Activated CD8-positive, alpha-beta memory T cell treated with anti-CD3 and anti-CD28 coated beads for 4 hours (primary cell): ENCODE results near the gene S100A2.
"Not testable (repeated sequence)": the region's sequence is repeated elsewhere in the genome, so short reads cannot be mapped to it uniquely, and the experiment has no call there.

Experiments used
- DNase-seq, 2 donors: peaks; one replicate each; pipeline ENCODE4 v3.0.0-alpha.2; 2020; ENCODE audit warnings: low read depth in 2 of 2

The S100A2 gene

DNA sequence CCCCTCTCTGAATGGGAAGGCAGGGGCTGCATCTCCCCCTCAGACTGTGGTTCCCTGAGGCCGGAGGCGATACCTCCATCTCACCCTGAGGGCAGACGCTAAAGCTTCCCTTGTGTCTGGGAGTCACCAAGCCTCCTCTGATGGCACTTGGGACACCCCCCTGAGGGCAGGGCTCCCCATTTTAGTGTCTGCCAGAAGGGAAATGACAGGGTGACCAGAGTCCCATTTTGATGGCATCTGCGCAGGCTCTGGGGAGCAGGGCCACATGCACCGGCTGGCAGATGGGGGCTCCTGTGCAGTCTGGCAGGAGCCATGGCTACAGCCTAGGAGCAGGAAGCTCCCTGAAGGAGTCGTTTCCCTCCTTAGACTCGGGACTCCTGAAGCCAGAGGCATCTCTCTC is 1.7 kb downstream of the S100A2 start:
- no peak for DNase-seq

GRCh38 chr1:153563483-153563901 is 2.2 kb downstream of the S100A2 start:
- no peak for DNase-seq

GRCh38 chr1:153562021-153562420 is 3.6 kb downstream of the S100A2 start:
- not testable (repeated sequence) for DNase-seq

DNA sequence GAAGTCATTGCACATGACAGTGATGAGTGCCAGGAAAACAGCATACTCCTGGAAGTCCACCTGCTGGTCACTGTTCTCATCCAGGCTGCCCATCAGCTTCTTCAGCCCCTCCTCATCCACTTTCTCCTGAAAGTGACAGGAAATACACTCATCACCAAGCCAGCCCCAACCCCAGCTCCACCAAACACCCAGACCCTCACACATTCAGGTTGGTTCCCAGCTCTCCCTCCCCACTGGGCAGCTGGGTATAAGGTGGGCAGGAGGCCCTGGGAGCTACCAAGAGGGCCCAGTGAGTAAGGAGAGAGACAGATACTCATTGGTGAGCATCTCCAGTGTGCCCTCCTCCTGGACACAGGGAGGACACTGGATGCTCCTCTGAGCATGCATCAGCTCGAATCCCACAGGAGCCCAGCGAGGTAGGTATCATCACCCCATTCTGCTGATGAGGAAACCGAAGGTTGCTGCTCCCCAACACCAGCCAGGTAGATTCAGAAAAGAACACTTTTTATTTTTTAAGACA is 4.1 kb downstream of the S100A2 start:
- no peak for DNase-seq

GRCh38 chr1:153560771-153561465 is 4.7 kb downstream of the S100A2 start:
- no peak for DNase-seq

DNA sequence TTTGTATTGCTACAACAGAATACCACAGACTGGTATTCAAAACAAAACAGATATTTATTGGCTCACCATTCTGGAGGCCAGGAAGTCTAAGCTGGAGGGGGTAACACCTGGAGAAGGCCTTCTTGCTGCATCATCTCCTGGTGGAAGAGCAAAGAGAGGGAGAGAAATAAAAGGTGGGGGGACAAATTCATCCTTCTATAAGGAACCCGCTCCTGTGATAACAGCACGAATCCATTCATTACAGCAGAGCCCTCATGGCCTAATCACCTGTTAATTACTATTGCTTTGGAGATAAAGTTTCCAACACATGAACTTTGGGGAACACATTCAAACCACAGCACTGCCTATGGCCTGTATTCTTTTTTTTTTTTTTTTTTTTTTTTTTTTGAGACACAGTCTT is 5.4 kb downstream of the S100A2 start:
- no peak for DNase-seq

DNA sequence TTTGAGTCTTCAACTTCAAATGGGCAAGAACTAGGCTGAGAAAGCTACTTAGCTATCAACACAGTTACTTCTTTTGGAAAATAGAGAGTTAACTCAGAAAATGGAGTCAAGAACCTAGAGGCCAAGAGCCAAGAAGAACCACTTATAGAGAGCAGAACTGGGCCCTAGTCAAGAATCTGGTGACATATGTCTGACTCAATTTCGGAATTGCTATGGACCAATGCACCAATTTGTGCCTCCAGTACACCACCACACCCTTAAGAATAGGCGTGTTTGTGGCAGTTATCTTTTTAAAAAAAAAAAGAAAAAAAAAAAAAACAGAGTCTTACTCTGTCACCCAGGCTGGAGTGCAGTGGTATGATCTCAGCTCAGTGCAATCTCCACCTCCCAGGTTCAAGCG is 7.8 kb downstream of the S100A2 start:
- DNase-seq: no peak

DNA sequence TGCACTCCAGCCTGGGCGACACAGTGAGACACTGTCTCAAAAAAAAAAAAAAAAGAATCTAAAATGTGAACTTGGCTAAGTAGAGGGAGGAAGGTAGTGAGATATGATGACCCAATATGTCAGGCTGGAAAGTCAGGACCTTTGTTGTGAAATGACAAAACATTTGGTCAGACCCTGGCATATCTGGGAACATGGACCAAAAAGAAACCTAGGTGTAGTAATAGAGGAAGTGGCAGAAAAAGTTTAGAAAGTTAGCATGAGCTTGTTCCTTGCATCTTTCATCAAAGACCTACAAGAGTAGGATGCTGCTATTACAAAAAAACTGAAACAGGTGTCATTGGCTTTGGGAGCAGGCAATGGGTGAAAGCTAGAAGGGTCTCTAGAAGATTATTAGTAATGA is 9.3 kb downstream of the S100A2 start:
- no peak for DNase-seq

DNA sequence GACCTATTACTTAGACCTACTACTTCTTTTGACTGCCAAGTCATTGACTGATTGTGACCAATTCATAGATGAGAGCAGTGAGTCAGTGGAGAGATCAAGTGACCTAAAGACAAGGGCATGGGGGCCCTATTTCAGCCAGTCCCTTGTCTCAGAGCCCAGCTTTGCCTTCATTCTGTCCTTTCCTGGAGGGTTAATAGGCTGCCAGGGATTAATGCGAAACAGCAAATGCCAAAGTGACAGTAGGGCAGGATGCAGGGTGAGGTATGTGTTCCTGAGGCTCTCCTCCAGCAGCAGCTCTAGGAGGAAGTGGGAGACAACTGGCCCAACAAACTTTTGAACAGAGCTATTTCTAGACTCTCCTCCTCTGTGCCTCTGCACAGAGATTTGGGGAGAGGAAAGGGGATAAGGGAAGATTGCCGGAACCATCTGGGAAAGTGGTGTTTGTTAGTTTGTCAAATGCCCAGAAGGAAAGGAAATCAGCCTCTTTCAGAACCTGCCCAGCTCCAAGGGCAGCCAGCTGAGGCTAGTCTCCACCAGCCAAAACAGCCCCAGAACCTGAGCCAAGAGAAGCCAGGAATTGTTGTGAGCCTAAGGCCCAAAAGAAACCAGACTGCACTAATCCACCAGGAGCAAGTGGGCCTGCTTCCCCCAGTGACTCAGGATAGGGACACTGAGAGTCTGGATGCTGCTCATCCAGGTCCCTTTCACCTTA is 11.7 kb downstream of the S100A2 start:
- DNase-seq: no peak

GRCh38 chr1:153553096-153553495 is 12.5 kb downstream of the S100A2 start:
- DNase-seq: no peak

GRCh38 chr1:153552335-153552734 is 13.3 kb downstream of the S100A2 start:
- DNase-seq: no peak

- no peak for DNase-seq
Measured at GRCh38 chr1:153550827-153551500, 14.7 kb downstream of the S100A2 start.

DNA sequence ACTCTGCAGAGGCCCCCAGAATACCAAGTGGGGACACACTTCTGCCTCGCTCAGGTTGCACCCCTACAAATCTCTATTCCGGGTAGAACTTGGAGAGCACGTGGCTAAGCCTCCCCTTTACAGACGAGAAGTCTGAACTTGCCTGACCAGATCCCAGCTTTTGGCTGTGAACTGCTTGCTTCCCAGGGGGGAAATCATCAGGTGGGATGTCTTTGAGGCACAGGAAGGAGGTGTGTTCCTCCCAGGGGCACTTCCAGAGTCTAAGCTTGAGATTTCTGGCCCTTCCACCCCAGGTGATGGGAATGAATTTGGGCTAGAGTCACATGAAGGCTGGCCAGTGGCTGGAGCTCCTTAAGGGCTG is 15.3 kb downstream of the S100A2 start:
- DNase-seq: no peak

- no peak for DNase-seq
Measured at GRCh38 chr1:153549741-153550397, 15.8 kb downstream of the S100A2 start.

DNA sequence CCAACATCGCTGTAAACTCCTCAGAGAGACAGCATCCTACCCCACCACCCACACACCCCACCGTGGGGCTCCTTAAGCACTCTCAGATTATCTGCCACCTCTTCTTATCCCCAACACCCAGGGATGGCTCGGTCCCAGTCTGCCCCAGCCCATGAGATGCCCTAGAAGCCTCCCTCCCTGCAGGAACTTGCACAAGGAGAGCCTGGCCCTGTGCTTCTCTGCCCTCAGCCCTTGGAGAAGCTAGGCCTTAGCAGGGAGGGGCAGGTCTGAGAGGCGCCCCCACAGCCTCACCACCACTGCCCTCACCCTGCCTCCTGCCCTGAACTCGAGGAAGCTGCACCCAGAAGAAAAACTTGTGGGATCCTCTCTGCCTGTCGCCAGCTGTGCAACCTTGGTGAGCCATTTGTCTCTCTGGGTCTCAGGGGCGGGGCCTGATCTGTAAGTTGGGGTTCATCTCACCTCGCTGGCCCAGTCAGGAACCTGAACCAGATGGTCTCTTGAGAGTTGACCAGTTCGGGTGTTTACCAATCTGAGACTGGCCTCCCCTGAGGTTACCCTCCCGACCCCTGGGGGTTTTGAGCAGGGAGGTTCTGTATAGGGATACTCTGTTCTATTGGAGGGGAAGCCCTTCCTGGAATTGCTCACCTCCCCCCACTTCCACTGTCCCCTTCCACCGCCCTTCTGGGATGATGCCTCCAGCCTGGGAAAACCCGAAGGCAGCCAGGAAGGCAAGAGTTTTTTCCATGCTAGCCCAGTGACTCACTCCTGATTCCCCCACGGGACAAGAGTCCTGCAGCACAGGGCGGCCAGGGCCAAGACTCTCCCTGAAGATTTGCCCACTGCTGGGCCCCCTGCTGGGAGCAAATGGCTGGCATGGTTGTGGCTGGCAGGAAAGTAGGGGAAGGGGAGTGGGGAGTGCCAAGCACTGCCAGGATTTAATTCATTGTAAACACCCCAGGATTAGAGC is 16.6 kb downstream of the S100A2 start, which contains the start of gene S100A3:
Gene S100A3 (minus strand): TSS at position 537 of the 967 bp plus-strand sequence. CDS start 773 bp downstream, outside the sequence.
- no peak for DNase-seq

GRCh38 chr1:153547560-153548551 is 17.8 kb downstream of the S100A2 start:
- DNase-seq: no peak

DNA sequence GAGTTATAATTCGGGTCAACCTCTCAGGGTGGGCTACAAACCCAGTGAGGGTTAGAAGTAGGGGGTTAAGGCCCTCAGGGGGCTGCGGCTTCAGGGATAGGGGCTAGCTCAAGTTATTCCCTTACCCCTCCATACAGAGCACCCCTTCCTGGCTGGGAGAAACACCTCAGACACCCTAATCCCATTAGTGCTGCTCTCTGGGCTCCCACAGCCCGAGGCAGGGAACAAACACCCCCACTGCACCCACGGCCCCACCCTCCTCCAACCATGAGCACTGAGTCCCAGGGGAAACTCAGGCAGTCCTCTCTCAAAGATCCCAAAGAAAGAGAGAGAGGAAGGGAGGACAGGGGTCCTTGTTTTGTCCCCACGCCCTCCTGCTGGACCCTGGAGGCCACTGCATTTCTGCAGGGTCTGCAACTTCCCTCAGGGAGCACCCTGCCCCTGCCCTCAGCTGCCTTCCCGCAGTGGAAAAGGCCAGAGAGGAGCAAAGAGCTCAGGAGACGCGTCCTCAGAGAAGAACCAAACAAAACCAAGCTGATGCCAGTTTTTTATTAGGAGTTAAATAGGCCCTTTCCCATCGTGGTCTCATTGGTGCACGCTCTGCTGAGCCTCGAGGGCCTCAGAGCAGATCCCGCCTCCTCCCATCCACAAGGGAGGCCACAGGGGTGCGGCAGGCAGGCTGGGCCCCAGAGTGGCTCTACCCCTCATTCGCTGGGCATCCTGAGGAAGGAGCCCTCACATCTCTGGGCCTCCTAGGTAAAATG is 18.7 kb downstream of the S100A2 start:
- DNase-seq: no peak

- no peak for DNase-seq
Measured at GRCh38 chr1:153546371-153546770, 19.3 kb downstream of the S100A2 start.
